A549 (cell line): ENCODE data around the gene MUC12.

Experiments used
- CBX8 ChIP-seq: fragments of 200-600 bp; sonication (generic); IDR thresholded peaks from 2 replicates; pipeline ENCODE4 v1.6.1; 2016
- EP300 ChIP-seq, 2 experiments: fragments of >200 bp; sonication (Bioruptor Twin); formaldehyde crosslinking; IDR thresholded peaks; 2 replicates in 1 of 2; 3 replicates in 1 of 2; pipeline ENCODE4 v1.6.1; 2016 to 2017
- FOSL2 ChIP-seq, 2 experiments: fragments of 450-650 bp in 1 of 2; fragments of >200 bp in 1 of 2; sonication (Bioruptor Twin) in 1 of 2; formaldehyde crosslinking; IDR thresholded peaks; 2 replicates each; pipeline versions ENCODE4 v1.5.0 to v1.6.1; 2016 to 2020; ENCODE audit warnings: mild to moderate bottlenecking in 1 of 2, moderate library complexity in 1 of 2
- HDAC2 ChIP-seq: fragments of 200-600 bp; sonication (generic); IDR thresholded peaks from 2 replicates; pipeline ENCODE4 v1.6.1; 2016
- HOXB5 ChIP-seq: fragments of 250-450 bp; sonication (Bioruptor Pico); IDR thresholded peaks from 2 replicates; pipeline ENCODE4 v1.5.0; 2020; ENCODE audit warnings: mild to moderate bottlenecking, moderate library complexity
- KDM1A ChIP-seq: fragments of 200-600 bp; sonication (generic); IDR thresholded peaks from 2 replicates; pipeline ENCODE4 v1.6.1; 2016; ENCODE audit warnings: low read depth, mild to moderate bottlenecking
- MYC ChIP-seq: IDR thresholded peaks from 2 replicates; pipeline ENCODE4 v1.6.1; 2012; ENCODE audit warnings: mild to moderate bottlenecking, inconsistent platforms, low read length, improper control_type of control experiment, borderline replicate concordance
- NFE2L2 ChIP-seq: fragments of 150-350 bp; conservative IDR thresholded peaks from 2 replicates; pipeline ENCODE4 v1.6.1; 2014; ENCODE audit warnings: low read length
- NR3C1 ChIP-seq: fragments of >200 bp; sonication (Bioruptor Twin); formaldehyde crosslinking; IDR thresholded peaks from 3 replicates; pipeline ENCODE4 v1.6.1; 2017
- POLR2A ChIP-seq: IDR thresholded peaks from 2 replicates; pipeline ENCODE4 v1.6.1; 2012; ENCODE audit warnings: mild to moderate bottlenecking, low read length
- POLR2AphosphoS2 ChIP-seq: conservative IDR thresholded peaks from 2 replicates; pipeline ENCODE4 v1.6.1; 2012; ENCODE audit warnings: low read length, improper control_type of control experiment, inconsistent platforms
- TF ChIP-seq, protein P1 (sequence below): fragments of >200 bp; sonication (Bioruptor Twin); formaldehyde crosslinking; IDR thresholded peaks from 3 replicates; pipeline ENCODE4 v1.5.1; 2016
- TF ChIP-seq, protein P2 (sequence below): fragments of 200-600 bp; sonication (generic); IDR thresholded peaks from 2 replicates; pipeline ENCODE4 v1.6.1; 2016; ENCODE audit warnings: antibody characterized with exemption, mild to moderate bottlenecking, moderate library complexity

GRCh38 chr7:101068401-101068800 is 99.0 kb downstream of the MUC12 start:
- TF ChIP-seq CBX8 (no peak), EP300 (IDR thresholded peaks at IDR 0.05) (no peak), HOXB5 (CRISPR knock-in tag) (no peak), FOSL2 (IDR thresholded peaks at IDR 0.05) (no peak), FOSL2 (CRISPR knock-in tag; IDR thresholded peaks at IDR 0.05) (no peak), POLR2A (no peak), KDM1A (no peak), NFE2L2 (no peak), HDAC2 (no peak), MYC (no peak), NR3C1 (no peak), POLR2AphosphoS2 (no peak)
- TF ChIP-seq, protein P1, sequence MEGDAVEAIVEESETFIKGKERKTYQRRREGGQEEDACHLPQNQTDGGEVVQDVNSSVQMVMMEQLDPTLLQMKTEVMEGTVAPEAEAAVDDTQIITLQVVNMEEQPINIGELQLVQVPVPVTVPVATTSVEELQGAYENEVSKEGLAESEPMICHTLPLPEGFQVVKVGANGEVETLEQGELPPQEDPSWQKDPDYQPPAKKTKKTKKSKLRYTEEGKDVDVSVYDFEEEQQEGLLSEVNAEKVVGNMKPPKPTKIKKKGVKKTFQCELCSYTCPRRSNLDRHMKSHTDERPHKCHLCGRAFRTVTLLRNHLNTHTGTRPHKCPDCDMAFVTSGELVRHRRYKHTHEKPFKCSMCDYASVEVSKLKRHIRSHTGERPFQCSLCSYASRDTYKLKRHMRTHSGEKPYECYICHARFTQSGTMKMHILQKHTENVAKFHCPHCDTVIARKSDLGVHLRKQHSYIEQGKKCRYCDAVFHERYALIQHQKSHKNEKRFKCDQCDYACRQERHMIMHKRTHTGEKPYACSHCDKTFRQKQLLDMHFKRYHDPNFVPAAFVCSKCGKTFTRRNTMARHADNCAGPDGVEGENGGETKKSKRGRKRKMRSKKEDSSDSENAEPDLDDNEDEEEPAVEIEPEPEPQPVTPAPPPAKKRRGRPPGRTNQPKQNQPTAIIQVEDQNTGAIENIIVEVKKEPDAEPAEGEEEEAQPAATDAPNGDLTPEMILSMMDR: no peak
- TF ChIP-seq, protein P2, sequence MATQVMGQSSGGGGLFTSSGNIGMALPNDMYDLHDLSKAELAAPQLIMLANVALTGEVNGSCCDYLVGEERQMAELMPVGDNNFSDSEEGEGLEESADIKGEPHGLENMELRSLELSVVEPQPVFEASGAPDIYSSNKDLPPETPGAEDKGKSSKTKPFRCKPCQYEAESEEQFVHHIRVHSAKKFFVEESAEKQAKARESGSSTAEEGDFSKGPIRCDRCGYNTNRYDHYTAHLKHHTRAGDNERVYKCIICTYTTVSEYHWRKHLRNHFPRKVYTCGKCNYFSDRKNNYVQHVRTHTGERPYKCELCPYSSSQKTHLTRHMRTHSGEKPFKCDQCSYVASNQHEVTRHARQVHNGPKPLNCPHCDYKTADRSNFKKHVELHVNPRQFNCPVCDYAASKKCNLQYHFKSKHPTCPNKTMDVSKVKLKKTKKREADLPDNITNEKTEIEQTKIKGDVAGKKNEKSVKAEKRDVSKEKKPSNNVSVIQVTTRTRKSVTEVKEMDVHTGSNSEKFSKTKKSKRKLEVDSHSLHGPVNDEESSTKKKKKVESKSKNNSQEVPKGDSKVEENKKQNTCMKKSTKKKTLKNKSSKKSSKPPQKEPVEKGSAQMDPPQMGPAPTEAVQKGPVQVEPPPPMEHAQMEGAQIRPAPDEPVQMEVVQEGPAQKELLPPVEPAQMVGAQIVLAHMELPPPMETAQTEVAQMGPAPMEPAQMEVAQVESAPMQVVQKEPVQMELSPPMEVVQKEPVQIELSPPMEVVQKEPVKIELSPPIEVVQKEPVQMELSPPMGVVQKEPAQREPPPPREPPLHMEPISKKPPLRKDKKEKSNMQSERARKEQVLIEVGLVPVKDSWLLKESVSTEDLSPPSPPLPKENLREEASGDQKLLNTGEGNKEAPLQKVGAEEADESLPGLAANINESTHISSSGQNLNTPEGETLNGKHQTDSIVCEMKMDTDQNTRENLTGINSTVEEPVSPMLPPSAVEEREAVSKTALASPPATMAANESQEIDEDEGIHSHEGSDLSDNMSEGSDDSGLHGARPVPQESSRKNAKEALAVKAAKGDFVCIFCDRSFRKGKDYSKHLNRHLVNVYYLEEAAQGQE: no peak
